ENCODE measurements around the gene ZDHHC1.

DNA sequence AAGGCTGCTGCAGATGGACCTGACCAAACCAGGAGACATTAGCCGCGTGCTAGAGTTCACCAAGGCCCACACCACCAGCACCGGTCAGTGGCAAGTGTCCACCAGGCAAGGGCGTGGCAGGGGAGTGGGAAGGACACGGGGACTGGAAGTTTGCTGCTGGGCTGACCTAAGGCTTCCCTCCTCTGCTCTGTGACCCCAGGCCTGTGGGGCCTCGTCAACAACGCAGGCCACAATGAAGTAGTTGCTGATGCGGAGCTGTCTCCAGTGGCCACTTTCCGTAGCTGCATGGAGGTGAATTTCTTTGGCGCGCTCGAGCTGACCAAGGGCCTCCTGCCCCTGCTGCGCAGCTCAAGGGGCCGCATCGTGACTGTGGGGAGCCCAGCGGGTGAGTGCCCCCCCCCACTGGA lies 19.5 kb upstream of the ZDHHC1 start:
- TF ChIP-seq, protein P1, sequence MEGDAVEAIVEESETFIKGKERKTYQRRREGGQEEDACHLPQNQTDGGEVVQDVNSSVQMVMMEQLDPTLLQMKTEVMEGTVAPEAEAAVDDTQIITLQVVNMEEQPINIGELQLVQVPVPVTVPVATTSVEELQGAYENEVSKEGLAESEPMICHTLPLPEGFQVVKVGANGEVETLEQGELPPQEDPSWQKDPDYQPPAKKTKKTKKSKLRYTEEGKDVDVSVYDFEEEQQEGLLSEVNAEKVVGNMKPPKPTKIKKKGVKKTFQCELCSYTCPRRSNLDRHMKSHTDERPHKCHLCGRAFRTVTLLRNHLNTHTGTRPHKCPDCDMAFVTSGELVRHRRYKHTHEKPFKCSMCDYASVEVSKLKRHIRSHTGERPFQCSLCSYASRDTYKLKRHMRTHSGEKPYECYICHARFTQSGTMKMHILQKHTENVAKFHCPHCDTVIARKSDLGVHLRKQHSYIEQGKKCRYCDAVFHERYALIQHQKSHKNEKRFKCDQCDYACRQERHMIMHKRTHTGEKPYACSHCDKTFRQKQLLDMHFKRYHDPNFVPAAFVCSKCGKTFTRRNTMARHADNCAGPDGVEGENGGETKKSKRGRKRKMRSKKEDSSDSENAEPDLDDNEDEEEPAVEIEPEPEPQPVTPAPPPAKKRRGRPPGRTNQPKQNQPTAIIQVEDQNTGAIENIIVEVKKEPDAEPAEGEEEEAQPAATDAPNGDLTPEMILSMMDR (CRISPR knock-in tag; IDR thresholded peaks at IDR 0.05) = no peak
- no peak for TF ChIP-seq JUND (CRISPR knock-in tag; IDR thresholded peaks at IDR 0.05)
- TF ChIP-seq EED (CRISPR knock-in tag; IDR thresholded peaks at IDR 0.05) = no peak
- no peak for TF ChIP-seq EZH2 (conservative IDR thresholded peaks at IDR 0.05; ENCODE audit: low read depth, low read length)
- TF ChIP-seq GTF2F1 (IDR thresholded peaks at IDR 0.05; ENCODE audit: low read length) = no peak
- TF ChIP-seq, protein P2, sequence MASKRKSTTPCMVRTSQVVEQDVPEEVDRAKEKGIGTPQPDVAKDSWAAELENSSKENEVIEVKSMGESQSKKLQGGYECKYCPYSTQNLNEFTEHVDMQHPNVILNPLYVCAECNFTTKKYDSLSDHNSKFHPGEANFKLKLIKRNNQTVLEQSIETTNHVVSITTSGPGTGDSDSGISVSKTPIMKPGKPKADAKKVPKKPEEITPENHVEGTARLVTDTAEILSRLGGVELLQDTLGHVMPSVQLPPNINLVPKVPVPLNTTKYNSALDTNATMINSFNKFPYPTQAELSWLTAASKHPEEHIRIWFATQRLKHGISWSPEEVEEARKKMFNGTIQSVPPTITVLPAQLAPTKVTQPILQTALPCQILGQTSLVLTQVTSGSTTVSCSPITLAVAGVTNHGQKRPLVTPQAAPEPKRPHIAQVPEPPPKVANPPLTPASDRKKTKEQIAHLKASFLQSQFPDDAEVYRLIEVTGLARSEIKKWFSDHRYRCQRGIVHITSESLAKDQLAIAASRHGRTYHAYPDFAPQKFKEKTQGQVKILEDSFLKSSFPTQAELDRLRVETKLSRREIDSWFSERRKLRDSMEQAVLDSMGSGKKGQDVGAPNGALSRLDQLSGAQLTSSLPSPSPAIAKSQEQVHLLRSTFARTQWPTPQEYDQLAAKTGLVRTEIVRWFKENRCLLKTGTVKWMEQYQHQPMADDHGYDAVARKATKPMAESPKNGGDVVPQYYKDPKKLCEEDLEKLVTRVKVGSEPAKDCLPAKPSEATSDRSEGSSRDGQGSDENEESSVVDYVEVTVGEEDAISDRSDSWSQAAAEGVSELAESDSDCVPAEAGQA (IDR thresholded peaks at IDR 0.05; ENCODE audit: low read depth) = no peak
- TF ChIP-seq, protein P2 (CRISPR knock-in tag; IDR thresholded peaks at IDR 0.05; ENCODE audit: borderline replicate concordance) = no peak
- TF ChIP-seq POLR2A (IDR thresholded peaks at IDR 0.05; ENCODE audit: insufficient read depth in 1 of 2, low read depth in 2 of 2, low read length in 2 of 2) = no peak

All from HepG2 (cell line).